NOMO-1 treated with DMSO at 0.1 percent for 48 hours (cell line): Measurements from ENCODE around the gene RAMAC.
"Not testable (repeated sequence)": the region's sequence is repeated elsewhere in the genome, so short reads cannot be mapped to it uniquely, and the experiment has no call there.

Experiments used
- DNase-seq: peaks from one replicate; lab custom pipeline; 2025; ENCODE audit not compliant: unreplicated experiment; lab: John Stamatoyannopoulos, UW

Gene RAMAC

DNA sequence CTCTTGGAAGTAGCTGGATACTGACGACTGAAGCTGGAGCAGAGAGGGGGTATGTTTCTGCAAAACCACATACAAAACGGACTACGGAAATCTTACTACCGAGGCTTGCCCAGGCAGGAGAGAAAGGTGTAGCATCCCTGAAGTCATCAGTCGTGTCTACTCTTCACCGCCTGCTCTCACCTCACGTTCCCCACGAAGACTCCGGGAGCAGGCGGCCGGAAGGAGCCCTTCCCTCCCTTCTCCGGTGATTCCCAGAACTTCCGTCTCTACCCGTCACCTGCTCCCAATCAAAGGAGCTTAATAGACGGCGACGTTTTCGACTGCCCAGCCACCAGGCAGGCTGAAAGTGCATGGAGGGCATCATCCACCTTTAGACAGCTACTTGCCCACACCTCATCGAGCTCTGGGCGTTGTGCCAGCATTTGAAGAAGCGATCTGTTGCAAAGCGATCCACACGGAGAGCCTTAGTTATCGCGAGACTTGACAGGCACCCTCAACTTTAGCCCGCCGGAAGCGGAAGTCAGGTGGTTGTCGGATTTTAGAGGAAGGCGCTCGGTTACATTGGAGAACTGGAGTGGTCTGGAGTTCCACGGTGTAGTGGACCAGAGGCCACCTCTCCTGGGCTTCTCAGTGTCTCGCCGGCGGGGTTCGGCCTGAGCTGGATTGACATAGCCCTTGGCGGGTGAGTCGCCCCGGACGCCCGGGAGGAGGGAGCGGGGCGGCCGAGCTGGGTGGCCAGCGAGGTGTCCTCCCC lies at the start of gene RAMAC:
Gene RAMAC, plus strand, starts transcription at position 523 of the 754 bp plus-strand sequence. CDS start 2,809 bp downstream, outside the sequence.
- DNase-seq = peak; percentile 97

GRCh38 chr15:82936966-82937711 lies 48.9 kb upstream of the RAMAC start:
- DNase-seq = no peak

- no peak for DNase-seq
Measured at GRCh38 chr15:82937712-82938058, 48.3 kb upstream of the RAMAC start.

GRCh38 chr15:82939678-82940077 lies 46.3 kb upstream of the RAMAC start:
- not testable (repeated sequence) for DNase-seq

GRCh38 chr15:82942691-82943090 lies 43.3 kb upstream of the RAMAC start:
- DNase-seq = no peak

DNA sequence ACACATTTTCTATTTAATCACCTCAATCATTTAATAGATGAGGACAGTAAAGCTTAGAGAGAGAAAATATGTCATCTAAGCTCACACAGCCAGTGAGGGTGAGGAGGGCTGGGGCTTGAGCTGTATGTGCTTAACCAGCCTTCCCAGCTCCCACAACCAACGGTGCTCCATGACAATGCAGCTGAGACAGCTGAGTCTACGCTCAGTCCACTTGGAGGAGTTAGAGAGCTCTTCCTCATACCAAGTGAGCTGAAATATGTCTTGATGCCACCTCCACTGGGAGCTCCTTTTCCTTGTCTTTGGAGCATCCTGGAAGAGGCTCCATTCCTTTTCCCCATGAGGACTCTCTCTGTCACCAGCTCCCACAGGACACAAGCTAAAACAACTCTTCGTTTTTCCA lies 42.8 kb upstream of the RAMAC start:
- DNase-seq = no peak

DNA sequence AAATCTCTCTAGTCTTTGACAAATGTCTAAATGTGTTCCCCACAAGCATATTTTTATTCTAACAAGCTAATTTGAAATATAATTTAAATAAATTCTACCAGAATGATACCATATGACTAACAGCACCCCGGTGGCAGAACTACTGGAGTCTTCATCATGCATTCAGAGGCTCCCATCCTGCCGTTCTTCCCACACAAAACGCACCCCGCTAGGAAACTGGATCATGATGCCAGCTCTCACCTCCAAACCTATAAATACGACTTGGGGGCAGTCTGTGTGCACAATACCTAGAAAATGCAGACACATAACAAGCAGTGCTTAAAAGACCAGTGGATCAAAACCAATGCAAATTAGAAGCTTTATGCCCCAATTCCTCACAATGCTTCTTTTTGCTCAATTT lies 42.0 kb upstream of the RAMAC start:
- DNase-seq = no peak

GRCh38 chr15:82944821-82945220 lies 41.2 kb upstream of the RAMAC start:
- DNase-seq = peak; percentile 89

- DNase-seq = peak; percentile 57
Measured at GRCh38 chr15:82945326-82945725, 40.7 kb upstream of the RAMAC start.

DNA sequence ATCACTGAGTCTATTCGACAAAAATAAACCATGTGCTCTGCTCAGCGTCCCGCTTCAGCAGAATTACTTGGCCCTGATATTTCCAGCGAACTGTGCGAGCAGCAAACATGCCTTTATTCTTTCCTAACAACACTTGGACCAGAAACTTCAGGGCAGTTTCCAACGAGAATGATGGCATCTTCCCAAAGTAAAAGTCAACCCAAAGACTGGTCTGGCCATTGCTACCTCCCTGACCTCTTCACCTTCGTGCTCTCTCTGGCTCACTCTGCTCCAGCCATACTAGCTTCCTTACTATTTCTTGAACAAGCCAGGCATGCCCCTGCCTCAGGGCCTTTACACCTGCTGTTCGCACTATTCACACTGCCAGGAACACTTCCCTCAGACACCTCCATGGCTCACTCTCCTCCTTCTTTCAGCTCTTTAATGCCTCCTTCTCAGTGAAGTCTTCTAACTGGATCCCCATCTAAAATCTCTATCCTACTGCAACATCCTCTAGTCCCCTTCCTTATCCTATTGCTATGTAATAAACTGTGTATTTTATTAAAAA lies 39.8 kb upstream of the RAMAC start:
- DNase-seq = no peak

DNA sequence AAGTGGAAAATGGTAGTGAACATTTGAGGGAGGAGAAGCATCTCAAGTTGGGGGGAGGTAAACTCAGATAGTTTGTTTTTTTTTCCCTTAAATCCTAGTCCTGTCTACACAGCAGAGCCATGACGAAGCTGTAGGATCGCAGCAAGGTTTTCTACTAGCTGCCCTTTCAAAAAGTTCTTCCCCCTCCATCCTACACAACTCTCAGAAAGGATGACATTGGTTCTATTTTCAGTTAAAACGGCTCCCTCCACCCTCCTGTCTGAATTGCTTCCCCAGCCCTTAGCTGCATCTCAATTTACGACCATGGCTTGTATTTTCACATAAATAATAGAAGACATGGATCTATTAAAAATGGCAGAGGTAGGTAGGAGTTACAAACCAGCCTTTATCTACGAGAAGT lies 35.7 kb upstream of the RAMAC start:
- no peak for DNase-seq

DNA sequence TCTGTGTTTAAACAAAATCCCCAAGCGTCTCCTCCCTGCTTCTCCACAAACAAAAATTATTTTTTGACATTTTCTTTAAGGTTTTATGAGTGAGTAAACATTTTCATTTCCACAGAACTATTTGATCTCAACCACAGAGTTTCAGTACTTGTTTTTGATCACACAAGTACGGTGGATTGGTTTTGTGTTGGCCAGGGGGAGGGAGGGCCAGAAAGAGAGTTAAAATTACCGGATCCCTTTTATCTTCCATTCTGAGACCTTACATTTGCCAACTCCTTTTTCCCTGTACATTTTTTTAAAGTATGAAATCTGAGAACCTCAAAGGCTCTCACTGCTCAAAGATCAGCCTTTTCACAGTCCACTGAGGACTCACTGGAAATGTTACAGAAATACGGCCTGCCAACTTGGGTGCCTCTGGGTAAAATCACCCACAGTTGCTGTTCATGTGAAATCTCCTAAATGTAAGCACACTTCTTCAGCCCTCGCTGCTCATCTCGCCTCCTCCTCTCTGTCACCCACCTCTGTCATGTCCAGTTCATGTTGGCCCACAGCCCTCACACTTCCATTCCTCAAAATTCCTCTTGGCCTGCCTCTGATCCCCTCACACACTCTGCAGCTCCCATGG lies 35.2 kb upstream of the RAMAC start:
- peak; percentile 41 for DNase-seq

DNA sequence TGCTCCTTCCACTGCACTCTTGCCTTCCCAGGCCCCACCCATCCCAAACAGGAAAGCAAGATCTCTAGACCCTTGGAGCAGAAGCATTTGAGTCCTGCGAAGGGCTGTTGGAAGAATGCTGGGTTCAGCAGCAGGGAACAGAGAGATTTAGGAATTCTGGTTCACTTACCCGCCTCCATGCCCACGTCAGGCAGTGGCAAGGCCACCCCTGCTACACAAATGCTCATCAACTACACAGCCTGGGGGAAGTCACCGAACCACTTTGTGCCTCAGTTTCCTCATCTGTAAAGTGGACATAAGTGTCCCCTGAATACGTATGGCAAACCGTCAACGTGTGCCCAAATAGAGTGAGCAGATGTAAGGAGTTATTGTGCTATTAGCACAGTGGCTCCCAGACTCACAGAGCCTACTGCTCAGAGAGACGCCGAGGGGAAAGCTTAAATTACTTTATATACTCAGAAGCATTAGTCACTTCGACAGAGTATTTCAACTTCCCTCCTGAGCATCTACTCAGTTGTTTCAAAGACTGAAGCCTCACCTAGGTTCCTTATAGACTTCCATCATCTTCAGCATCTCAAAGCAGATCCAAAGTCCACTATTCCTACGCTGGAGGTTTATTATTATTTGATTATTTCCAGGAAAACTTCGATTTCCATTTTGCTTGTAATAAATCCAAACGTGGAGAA lies 34.4 kb upstream of the RAMAC start:
- peak; percentile 54 for DNase-seq

DNA sequence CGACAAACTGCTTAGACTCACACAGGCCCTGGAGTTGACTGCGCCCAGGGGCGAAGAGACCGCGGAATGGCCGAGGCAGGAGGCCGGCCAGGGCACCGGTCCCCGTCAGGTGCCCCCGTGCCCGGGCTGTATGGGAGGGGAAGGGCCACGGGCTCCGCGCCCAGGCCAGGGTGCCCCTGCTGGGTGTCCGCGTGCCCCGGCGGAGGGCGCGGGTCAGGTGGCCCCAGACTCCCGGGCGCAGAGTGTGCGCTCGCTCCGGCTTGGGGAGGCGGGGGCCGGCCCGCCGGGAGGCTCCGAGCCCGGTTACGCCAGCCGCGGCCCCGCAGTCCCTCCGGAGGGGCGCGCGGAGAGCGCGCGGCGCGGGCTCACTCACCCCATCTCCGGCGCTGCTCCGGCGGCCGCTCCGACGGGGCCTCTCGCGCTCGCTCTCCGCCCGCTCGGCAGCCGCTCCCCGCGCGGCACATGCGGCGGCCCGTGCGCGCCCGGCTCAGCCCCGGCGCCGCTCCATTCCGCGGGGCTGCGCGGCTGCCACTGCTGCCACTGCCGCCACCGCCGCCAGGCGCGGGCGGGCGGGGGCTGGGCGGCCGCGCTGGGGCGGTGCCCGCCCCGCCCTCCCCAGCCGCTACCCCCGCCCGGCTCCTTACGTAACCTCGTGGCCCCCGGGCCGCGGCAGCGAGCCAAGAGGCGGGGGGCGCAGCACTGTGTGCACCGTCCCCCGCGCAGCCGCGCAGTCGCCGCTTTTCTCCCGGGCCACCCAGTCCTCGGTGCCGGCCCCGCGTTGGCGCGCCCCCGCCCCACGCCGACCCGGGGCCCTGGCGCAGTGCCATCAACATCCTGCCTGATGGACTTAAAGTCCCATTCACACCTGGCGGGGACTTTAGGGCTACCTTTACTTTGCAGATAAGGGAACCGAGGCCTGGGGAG lies 33.6 kb upstream of the RAMAC start, which contains the start of gene HOMER2:
Gene HOMER2, minus strand, starts transcription at position 563 of the 924 bp plus-strand sequence. Its CDS starts 185 bp downstream, at position 378.
- DNase-seq = no peak

GRCh38 chr15:82958638-82959037 lies 27.4 kb upstream of the RAMAC start:
- DNase-seq = no peak

GRCh38 chr15:82959423-82959822 lies 26.6 kb upstream of the RAMAC start:
- DNase-seq = no peak

DNA sequence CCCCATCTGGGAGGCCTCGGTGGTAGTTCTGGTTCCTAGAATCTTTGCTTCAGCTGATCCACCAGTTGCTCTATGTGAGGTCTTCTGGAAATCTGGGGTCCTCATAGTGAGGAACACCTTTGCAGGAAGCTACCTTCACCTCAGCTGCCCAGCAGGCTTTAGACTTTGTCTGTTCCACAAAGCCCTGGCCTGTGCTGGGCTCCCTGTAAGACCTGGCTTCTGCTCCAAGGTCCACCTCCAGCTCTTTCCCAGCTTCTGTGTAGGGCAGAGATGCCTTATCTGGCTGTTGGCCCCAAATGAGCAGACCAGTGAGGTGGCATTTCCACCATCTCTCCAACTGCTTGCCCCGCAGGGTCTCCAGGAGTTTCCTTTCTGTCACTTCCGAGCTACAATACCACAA lies 25.2 kb upstream of the RAMAC start:
- DNase-seq = no peak

- no peak for DNase-seq
Measured at GRCh38 chr15:82963471-82964341, 22.3 kb upstream of the RAMAC start.

GRCh38 chr15:82964890-82965289 lies 21.1 kb upstream of the RAMAC start:
- no peak for DNase-seq
